AG08395 (cell line): ENCODE data around the gene CAGE1.
"Not testable (repeated sequence)": the region's sequence is repeated elsewhere in the genome, so short reads cannot be mapped to it uniquely, and the experiment has no call there.

Source experiments
- DNase-seq: peaks from one replicate; pipeline ENCODE4 v3.0.0; 2012; ENCODE audit warnings: mixed read lengths, low spot score

CAGE1 gene

GRCh38 chr6:7409740-7410139, 20.2 kb upstream of the CAGE1 start:
- DNase-seq = no peak

GRCh38 chr6:7406743-7407142, 17.2 kb upstream of the CAGE1 start:
- DNase-seq = no peak

- no peak for DNase-seq
Measured at GRCh38 chr6:7404546-7404945, 15.0 kb upstream of the CAGE1 start.

- DNase-seq = no peak
Measured at GRCh38 chr6:7402716-7403115, 13.2 kb upstream of the CAGE1 start.

GRCh38 chr6:7401075-7401474, 11.5 kb upstream of the CAGE1 start:
- no peak for DNase-seq

GRCh38 chr6:7392402-7392801, 2.9 kb upstream of the CAGE1 start:
- no peak for DNase-seq

GRCh38 chr6:7391151-7391550, 1.6 kb upstream of the CAGE1 start:
- no peak for DNase-seq

- DNase-seq = no peak
Measured at GRCh38 chr6:7390226-7390878, 810 bp upstream of the CAGE1 start.

GRCh38 chr6:7389162-7389450, 436 bp downstream of the CAGE1 start:
- DNase-seq = peak; percentile 43

GRCh38 chr6:7381092-7381491, 8.4 kb downstream of the CAGE1 start:
- DNase-seq = no peak

- no peak for DNase-seq
Measured at GRCh38 chr6:7378740-7379139, 10.8 kb downstream of the CAGE1 start.

- no peak for DNase-seq
Measured at GRCh38 chr6:7377961-7378360, 11.6 kb downstream of the CAGE1 start.

- DNase-seq = no peak
Measured at GRCh38 chr6:7373739-7374138, 15.8 kb downstream of the CAGE1 start.

GRCh38 chr6:7367408-7367807, 22.1 kb downstream of the CAGE1 start:
- DNase-seq = no peak

GRCh38 chr6:7351916-7352315, 37.6 kb downstream of the CAGE1 start:
- DNase-seq = not testable (repeated sequence)

GRCh38 chr6:7350591-7350990, 39.0 kb downstream of the CAGE1 start:
- DNase-seq = not testable (repeated sequence)

GRCh38 chr6:7347551-7347997, 42.0 kb downstream of the CAGE1 start:
- not testable (repeated sequence) for DNase-seq

GRCh38 chr6:7344773-7345450, 44.6 kb downstream of the CAGE1 start:
- not testable (repeated sequence) for DNase-seq

GRCh38 chr6:7343546-7344475, 45.7 kb downstream of the CAGE1 start:
- DNase-seq = no peak

- peak; percentile 42 for DNase-seq
Measured at GRCh38 chr6:7341989-7342742, 47.4 kb downstream of the CAGE1 start.

GRCh38 chr6:7341271-7341670, 48.3 kb downstream of the CAGE1 start:
- no peak for DNase-seq
